Measurements from ENCODE around the gene ZNF888. TPM values are rescaled to one million over a fixed set of nuclear protein-coding genes. Genes with fewer than 3 reads are reported as not detected.
"Not testable (repeated sequence)": the region's sequence is repeated elsewhere in the genome, so short reads cannot be mapped to it uniquely, and the experiment has no call there.

ZNF888 gene
- 10 to 100 TPM in 3 of 4 donors, 1 to 10 TPM in 1; 3.6 to 17.5 (median 13.9) TPM for polyA plus RNA-seq (ENCODE audit: insufficient read length in 4 of 4)

DNA sequence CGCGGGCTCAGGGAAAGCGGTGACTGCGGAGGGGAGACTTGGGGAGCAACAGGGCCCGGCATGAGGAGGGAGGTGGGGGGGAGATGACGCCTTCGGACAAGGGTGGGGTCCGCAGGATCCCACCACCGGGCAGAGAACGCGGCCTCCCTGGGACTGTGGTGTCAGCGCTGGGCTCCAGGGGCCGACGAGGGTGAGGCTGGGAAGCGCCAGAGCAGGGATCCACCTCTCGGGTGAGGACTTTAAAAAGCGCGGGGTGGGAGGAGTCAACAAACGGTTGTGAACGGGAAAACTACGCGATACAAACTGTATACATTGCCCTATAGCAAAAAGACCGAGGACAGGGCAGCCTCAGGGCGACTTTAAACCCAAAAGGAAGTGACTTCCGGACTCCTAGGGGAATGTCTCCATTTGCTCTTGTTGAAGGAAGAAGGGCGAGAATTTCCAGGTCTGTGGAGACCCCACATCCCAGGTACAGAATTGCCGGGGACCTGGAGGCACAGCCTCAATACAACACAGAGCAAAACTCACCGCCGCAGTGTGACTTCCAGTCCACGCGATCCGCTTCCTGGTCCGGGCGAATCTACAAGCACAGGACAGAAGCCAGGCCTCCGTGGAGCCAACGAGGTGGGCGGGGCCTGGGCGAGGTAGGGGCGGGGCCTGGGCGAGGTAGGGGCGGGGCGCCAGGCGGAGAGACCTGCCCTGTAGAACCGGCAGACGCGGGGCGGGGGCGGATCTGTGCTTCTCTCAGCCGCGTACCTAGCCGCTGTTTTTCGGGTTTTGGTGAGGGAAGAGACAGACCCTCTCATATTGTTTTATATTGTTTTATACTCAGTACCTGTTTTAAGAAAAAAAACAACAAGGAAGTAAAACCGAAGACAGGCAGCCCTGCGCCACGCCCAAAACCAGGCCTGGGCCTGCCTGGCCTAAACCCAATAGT is at the start of gene ZNF888:
TSS of gene ZNF888 (minus strand) at position 588 of the 937 bp plus-strand sequence. CDS start 5,555 bp downstream, outside the sequence.
- no peak for DNase-seq (ENCODE audit: low read depth in 4 of 4, low spot score in 3 of 4)

DNA sequence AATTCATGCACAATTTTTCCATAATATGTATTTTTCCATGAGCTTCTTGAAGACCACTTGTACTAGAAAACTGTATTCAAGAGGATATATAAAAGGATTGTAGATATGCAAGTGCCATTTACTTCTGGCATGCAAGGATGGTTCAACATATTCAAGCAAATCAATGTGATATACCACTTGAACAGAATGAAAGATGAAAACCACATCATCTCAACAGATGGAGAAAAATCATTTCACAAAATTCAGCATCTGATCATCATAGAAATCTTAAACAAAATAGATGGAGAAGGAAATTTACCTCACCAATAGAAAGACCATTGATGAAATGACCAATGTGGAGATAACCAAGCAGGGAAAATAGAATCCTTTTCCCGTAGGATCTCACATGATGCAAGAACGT is 44.5 kb upstream of the ZNF888 start:
- DNase-seq (ENCODE audit: low read depth in 4 of 4, low spot score in 3 of 4): no peak

DNA sequence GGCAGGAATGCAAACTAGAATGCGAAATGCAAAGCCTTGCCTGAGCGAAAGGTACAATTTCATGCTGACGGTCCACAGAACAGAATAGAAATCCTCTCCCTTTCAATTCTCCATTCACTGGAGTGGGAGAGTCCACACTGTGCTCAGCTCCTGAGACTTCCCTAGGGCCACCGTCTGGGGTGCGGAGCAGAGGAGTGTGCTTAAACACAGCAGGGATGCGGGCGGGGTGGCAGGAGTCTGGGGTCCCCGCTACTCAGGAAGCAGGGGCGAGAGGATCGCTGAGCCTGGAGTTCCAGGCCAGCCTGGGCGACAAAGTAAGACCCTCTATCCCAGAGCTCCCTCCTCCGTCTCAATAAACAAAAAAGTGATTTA is 40.0 kb upstream of the ZNF888 start:
- no peak for DNase-seq (ENCODE audit: low read depth in 4 of 4, low spot score in 3 of 4)

DNA sequence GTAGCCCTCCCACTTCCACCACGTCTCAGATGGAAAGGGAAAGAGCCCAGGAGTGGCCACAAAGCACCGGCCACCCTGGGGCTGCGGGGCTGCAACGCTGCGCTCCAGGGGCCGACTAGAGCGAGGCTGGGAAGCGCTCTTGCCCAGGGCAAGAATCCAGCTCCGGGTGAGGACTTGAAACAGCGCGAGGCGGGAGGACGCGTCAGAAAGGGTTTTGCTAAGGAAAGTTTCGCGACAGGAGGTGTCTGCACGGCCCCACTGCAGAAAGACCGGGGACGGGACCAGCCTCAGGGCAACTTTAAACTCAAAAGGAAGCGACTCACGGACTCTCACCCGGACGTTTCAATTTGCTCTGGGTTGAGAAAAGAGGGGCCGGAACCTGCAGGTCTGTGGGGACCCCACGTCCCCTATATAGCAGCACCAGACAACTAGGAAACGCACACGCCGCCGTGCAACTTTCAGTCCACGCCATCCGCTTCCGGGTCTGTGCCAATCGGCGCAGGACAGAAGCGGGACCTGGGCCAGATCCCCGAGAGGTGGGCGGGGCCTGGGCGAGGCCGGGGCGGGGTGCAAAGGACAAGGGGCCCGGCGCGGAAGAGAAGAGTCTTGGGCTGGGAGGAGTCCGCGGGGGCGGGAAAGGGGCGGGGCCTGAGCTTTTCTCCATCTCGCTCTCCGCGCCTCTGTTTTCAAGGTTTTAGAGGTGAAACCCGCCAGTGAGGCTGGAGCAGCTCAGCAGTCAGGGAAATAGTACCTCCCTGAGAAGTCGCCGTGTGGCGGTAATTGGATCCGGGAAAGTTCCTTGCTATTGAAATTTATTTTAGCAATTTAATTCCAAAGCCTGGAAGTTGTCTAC is 39.4 kb upstream of the ZNF888 start, which contains the start of gene ZNF816:
TSS of gene ZNF816 (minus strand) at position 488 of the 853 bp plus-strand sequence. CDS start 6,792 bp downstream, outside the sequence.
- DNase-seq (ENCODE audit: low read depth in 4 of 4, low spot score in 3 of 4): peak; percentile 77 to 92 (median 88)

DNA sequence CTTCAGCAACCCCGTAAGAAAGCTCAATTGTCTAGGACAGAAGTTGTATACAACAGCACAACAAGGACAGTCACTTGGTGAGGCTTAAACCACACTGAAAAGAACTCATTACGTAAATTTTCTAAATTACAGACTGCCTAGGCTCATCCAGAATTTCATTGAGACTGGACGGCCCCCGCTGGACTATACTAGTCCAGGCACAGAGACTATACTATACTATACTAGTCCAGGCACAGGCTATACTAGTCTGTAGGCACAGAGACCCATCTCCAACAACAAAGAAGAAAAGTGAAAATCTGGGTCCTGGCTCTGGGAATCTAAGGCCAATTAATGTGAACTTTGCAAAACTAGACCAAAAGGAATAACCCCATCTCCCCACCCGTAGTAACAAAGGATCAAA is 38.8 kb upstream of the ZNF888 start:
- no peak for DNase-seq (ENCODE audit: low read depth in 4 of 4, low spot score in 3 of 4)

DNA sequence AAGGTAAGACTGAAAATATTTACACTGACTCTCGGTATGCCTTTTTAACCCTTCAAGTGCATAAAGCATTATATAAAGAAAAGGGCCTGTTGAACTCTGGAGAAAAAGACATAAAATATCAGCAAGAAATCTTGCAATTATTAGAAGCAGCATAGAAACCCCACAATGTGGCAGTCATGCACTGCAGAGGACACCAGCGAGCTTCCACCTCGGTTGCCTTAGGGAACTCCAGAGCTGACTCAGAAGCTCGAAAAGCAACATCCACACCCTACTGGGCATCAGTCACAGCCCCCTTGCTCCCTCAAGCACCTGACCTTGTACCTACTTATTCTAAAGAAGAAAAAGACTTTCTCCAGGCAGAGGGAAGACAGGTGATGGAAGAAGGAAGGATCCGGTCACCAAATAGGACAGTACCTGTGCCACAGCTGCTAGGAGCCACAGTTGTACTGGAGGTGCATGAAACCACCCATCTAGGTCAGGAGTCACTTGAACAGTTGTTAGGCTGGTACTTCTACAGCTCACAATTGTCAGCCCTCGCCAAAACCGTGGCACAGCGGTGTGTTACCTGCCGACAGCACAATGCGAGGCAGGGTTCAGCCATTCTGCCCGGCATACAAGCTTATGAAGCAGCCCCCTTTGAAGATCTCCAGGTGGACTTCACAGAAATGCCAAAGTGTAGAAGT is 36.5 kb upstream of the ZNF888 start:
- no peak for DNase-seq (ENCODE audit: low read depth in 4 of 4, low spot score in 3 of 4)

DNA sequence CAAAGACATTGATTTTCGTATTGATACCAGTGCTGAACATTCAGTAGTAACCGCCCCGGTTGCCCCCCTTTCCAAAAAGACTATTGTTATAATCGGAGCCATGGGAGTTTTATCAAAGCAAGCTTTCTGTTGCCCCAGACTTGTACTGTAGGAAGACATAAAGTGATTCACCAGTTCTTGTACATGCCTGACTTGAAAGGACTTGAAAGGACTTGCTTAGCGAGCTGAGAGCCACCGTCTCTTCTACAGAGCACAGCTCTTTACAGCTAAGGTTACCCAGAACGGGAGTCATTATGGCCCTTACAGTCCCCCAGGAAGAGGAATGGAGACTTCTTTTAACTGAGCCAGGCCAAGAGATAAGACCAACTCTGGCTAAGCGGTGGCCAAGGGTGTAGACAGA is 34.4 kb upstream of the ZNF888 start:
- DNase-seq (ENCODE audit: low read depth in 4 of 4, low spot score in 3 of 4): no peak

DNA sequence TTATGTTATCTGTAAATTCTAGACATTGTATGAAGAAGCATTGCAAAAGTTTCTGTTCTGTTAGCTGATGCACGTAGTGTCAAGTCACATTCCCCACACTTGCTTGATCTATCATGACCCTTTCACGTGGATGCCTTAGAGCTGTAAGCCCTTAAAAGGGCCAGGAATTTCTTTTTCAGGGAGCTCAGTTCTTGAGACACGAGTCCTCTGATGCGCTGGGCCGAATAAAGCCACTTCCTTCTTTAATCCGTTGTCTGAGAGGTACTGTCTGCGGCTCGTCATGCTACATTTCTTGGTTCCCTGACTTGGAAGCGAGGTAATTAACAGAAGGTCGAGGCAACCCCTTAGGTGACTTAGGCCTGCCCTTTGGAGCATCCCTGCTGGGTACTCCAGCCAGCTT is 33.7 kb upstream of the ZNF888 start:
- no peak for DNase-seq (ENCODE audit: low read depth in 4 of 4, low spot score in 3 of 4)

DNA sequence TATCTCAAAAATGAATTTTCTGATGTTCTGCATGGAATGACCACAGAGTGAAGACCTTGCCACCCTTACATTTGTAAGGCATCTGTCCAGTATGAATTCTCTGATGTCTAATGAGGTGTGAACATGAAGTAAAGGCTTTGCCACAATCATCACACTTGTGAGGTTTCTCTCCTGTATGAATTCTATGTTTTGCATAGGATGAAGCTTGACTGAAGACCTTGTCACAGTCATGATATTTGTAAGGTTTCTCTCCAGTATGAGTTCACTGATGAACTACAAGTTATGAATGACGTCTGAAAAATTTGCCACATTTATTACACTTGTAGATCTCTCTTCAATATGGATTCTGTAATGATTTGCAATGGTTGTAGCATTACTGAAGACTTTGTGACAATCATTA is 26.2 kb upstream of the ZNF888 start:
- no peak for DNase-seq (ENCODE audit: low read depth in 4 of 4, low spot score in 3 of 4)

DNA sequence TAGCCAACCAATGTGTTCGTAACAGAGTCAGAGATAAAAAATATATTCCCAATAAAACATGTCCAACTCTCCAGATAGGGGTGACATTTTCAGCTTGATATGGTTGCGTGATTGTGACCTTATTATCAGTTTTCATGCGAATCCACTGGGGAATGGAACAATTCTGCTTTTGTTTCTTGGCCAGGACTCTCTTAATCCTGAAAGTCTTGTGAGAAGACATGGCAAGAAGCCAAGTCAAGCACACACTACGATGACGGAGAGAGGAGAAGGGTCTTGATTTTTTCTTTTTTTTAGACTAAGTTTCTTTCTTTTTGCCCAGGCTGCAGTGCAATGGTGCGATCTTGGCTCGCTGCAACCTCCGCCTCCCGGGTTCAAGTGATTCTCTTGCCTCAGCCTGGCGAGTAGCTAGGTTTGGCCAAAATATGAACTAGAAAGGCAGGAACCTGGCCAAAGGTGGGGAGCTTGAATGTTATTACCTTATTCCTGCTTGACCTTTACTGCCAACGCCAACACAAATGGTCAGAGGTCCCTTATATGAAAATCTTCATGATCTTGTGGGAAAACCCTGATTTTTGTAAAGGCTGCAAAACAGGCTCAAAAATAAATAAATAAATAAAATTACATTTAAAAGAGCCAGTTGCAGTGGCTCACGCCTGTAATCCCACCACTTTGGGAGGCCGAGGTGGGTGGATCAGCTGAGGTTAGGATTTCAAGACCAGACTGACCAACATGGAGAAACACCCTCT is 25.0 kb upstream of the ZNF888 start:
- DNase-seq (ENCODE audit: low read depth in 4 of 4, low spot score in 3 of 4): no peak

DNA sequence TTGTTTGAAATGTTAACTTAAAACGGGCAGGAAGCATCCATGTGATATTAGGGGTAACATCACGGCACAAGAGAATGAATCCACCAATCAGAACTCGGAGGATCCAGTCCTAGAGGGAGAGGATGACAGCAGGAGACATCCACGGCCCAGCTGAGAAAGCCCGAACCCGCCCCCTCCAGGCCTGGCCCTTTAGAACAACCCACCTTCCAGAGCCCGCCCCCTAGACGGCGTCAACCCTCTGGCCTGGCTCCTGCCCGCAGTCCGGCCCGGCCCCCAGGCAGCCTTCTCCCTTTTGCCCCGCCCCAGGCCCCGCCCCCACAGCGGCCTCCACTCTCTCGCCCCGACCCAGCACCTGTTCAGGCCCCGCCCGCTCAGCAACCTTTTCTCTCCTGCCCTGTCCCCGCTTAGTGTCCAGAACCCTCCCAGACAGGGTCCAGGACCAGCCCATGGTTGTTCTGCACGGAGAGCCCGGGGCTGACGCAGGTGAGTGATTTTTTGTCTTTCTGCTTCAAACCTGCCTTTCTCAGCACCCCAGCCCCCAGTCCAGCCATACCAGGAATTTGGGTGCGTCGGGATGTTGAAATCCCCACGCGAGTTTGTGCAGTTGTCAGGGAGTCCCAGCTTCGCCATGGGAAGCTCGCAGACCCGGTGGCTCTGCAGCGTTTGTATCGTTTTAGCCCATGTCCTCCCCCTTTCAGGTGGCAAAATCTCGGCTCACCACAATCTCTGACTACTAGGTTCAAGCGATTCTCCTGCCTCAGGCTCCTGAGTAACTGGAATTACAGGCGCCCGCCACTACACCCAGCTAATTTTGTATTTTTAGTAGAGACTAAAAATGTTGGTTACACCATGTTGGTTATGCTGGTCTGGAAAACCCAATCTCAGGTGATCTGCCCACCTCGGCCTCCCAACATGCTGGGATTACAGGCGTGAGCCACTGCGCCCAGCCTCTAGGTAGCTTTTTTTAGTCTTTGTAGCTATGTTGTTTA is 23.4 kb upstream of the ZNF888 start:
- peak in 2 of 4 donors; percentile 39 to 55 for DNase-seq (ENCODE audit: low read depth in 4 of 4, low spot score in 3 of 4)

DNA sequence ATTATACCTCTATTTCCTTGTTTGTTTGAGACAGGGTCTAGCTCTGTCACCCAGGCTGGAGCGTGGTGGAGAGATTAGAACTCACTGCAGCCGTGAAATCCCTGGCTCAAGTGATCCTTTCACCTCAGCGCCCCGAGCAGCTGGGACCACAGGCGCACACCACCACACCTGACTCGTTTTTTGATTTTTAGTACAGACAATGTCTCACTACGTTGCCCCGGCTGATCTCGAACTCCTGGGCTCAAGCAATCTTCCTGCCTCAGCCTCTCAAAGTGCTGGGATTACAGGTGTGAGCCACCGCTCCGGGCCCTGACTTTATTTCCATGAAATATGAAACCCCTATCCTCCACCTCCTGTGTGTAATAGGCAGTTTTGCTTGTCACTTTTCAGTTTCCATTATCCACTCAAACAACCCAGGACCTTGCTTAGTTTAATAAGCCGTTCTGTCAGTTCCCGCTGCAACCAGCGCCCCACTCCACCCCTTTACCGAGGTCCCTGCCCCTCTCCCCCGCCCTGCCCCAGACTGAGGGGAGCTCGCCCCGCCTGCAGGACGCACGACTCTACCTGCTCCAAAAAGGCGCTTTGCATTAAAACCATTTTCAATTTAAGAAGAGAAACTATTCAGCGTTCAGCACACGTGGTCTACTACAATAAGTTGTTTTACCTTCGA is 22.6 kb upstream of the ZNF888 start:
- DNase-seq (ENCODE audit: low read depth in 4 of 4, low spot score in 3 of 4): no peak

DNA sequence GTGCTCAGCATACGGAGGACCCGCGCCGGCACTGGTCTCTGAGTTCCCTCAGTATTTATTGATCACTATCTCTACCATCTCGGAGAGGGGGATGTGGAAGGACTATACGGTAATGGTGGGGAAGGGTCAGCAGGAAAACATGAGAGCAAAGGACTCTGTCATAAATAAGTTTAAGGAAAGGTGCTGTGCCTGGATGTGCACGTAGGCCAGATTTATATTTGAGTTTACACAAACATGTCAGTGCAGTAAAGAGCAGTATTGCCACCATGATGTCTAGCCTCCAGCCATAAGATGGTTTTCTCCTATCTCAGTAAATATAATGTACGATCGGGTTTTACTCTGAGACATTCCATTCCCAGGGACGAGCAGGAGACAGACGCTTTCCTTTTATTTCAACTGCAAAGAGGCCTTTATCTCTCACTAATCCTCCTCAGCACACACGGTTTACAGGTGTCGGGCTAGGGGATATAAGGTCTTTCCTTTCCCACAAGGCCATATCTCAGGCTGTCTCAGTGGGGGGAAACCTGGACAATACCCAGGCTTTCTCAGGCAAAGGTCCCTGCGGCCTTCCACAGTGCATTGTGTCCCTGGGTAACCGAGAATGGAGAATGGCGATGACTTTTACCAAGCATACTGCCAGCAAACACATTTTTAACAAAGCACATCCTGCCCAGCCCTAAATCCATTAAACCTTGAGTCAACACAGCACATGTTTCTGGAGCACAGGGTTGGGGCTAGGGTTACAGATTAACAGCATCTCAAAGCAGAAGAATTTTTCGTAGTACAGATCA is 21.7 kb upstream of the ZNF888 start:
- not testable (repeated sequence) for DNase-seq (ENCODE audit: low read depth in 4 of 4, low spot score in 3 of 4)

DNA sequence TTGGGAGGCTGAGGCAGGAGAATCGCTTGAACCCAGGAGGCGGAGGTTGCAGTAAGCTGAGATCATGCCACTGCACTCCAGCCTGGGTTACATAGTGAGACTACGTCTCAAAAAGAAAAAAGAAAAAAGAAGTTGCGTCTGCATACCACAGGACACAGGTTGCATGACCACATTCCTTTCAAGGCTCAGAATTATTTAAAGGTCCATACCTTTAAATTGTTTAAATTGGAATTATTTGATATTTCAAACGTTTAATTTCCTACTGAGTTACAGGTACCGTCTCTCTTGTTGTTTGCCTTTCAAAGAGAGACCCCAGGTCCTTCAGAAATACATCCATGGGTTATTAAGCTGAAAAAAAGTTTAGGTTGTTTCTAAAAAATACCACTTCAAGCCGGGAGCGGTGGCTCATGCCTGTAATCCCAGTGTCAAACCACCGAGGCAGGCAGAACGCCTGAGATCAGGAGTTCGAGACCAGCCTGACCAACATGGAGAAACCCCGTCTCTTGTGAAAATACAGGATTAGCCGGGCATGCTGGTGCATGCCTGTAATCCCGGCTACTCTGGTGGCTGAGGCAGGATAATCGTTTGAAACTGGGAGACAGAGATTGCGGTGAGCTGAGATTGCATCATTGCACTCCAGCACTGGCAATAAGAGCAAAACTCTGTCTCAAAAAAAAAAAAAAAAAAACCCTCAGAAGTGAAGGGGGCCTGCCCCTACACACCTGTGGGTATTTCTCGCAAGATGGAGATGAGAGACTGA is 20.8 kb upstream of the ZNF888 start:
- no peak for DNase-seq (ENCODE audit: low read depth in 4 of 4, low spot score in 3 of 4)

DNA sequence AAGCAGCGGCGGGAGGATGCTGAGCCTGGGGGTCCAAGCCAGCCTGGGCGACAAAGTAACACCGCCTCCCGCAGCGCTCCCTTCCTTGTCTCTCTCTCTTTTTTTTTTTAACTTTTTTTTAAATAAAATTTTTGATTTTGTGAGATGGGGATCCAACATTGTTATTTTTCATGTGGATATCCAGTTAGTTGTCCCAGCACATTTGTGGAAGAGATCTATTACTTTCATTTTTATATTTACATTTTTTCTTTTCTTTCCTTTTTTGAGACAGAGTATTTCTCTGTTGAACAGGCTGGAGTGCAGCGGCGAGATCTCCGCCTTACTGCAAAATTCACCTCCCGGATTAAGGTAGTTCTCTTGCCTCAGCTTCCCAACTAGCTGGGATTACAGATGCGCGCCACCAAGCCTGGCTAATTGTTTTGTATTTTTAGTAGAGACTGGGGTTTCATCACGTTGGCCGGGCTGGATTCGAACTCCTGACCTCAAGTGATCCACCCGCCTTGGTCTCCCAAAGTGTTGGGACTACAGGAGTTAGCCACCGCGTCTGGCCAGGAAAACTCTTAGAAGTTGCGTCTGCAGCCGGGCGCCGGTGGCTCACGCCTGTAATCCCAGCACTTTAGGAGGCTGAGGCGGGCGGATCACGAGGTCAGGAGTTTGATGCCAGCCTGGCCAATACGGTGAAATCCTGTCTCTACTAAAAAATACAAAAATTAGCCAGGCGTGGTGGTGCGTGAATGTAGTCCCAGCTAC is 20.1 kb upstream of the ZNF888 start:
- DNase-seq (ENCODE audit: low read depth in 4 of 4, low spot score in 3 of 4): no peak

Data from left renal pelvis (tissue), 4 donors.